ENCODE results near the gene KIF26A.
"Not testable (repeated sequence)": the region's sequence is repeated elsewhere in the genome, so short reads cannot be mapped to it uniquely, and the experiment has no call there.

The KIF26A gene

GRCh38 chr14:104144453-104144790, 6.0 kb downstream of the KIF26A start:
- no peak for DNase-seq (ENCODE audit: low read depth)

GRCh38 chr14:104144911-104145825, 6.8 kb downstream of the KIF26A start:
- no peak for DNase-seq (ENCODE audit: low read depth)

GRCh38 chr14:104145826-104146601, 7.6 kb downstream of the KIF26A start:
- no peak for DNase-seq (ENCODE audit: low read depth)

- no peak for DNase-seq (ENCODE audit: low read depth)
Observed at GRCh38 chr14:104146651-104147345, 8.4 kb downstream of the KIF26A start.

- DNase-seq (ENCODE audit: low read depth), result no peak
Observed at GRCh38 chr14:104147346-104148125, 9.1 kb downstream of the KIF26A start.

GRCh38 chr14:104148433-104149277, 10.3 kb downstream of the KIF26A start:
- no peak for DNase-seq (ENCODE audit: low read depth)

GRCh38 chr14:104149278-104149595, 10.8 kb downstream of the KIF26A start:
- DNase-seq (ENCODE audit: low read depth), result no peak

- DNase-seq (ENCODE audit: low read depth), result no peak
Observed at GRCh38 chr14:104149617-104150135, 11.3 kb downstream of the KIF26A start.

GRCh38 chr14:104150136-104151025, 12.0 kb downstream of the KIF26A start:
- no peak for DNase-seq (ENCODE audit: low read depth)

GRCh38 chr14:104151026-104151381, 12.6 kb downstream of the KIF26A start:
- DNase-seq (ENCODE audit: low read depth), result no peak

GRCh38 chr14:104151566-104152245, 13.3 kb downstream of the KIF26A start:
- DNase-seq (ENCODE audit: low read depth), result no peak

GRCh38 chr14:104152246-104152575, 13.8 kb downstream of the KIF26A start:
- no peak for DNase-seq (ENCODE audit: low read depth)

- no peak for DNase-seq (ENCODE audit: low read depth)
Observed at GRCh38 chr14:104152686-104153393, 14.5 kb downstream of the KIF26A start.

- DNase-seq (ENCODE audit: low read depth), result not testable (repeated sequence)
Observed at GRCh38 chr14:104153394-104153755, 15.0 kb downstream of the KIF26A start.

- DNase-seq (ENCODE audit: low read depth), result no peak
Observed at GRCh38 chr14:104154246-104154645, 15.9 kb downstream of the KIF26A start.

GRCh38 chr14:104155513-104155912, 17.1 kb downstream of the KIF26A start:
- no peak for DNase-seq (ENCODE audit: low read depth)

- DNase-seq (ENCODE audit: low read depth), result no peak
Observed at GRCh38 chr14:104156142-104156541, 17.8 kb downstream of the KIF26A start.

GRCh38 chr14:104157016-104157928, 18.9 kb downstream of the KIF26A start:
- no peak for DNase-seq (ENCODE audit: low read depth)
